Islet of Langerhans (tissue), 1 donor: ENCODE data around the gene PFN1.
"Not testable (repeated sequence)": the region's sequence is repeated elsewhere in the genome, so short reads cannot be mapped to it uniquely, and the experiment has no call there.

Experiments used
- FAIRE-seq: peaks from one replicate; lab custom pipeline; 2011; peaks lifted over from hg19 to GRCh38; lab: Jason Lieb, UNC

The PFN1 gene

DNA sequence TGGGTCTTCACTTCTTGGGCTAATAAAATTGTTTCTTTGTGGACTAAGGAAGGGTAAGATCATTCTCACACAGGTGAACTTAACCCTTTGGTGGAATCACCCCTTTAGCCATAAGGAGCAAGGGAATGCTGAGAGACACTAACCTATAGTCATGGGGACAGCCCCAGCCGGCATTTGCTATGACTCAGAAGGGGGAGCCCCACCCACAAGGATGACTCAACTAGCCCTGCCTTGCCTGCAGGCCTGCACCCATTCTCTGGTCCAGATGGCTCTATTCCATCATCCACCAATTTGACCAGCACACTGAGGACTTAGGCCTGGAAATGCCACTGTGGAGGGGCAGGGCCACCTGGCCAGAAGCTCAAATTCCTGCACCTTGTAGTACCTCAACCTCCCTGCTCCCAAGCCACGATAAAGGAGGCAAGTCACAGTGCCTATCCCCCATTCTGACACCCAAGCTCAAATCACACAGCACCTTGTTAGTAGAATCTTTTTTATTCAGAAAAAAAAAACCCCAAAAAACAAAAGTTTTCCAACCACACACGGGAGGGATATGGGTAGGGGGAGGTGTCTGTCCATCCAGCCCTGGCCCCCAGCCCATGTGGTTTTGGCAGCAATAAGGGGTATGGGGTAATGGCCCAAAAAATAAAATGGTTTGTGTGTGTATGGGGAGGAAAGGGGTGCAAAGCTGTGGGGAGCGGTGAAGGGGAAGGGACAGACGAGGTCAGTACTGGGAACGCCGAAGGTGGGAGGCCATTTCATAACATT, 3.0 kb downstream of the PFN1 start:
- no peak for FAIRE-seq

DNA sequence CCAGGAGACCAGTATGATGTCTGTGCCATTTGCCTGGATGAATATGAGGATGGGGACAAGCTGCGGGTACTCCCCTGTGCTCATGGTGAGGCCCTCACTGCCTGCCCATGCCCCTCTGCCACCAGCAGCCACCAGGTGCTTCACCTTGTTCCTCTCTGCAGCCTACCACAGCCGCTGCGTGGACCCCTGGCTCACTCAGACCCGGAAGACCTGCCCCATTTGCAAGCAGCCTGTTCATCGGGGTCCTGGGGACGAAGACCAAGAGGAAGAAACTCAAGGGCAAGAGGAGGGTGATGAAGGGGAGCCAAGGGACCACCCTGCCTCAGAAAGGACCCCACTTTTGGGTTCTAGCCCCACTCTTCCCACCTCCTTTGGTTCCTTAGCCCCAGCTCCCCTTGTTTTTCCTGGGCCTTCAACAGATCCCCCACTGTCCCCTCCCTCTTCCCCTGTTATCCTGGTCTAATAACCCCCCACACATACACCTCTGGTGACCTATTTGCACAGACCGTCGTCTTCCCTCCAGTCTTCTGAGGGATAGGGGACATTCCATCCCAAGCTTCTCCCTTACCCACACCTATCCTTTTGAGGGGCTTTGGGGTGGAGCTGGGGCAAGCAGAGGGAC, 3.7 kb downstream of the PFN1 start:
- FAIRE-seq: no peak

- FAIRE-seq: no peak
Measured at GRCh38 chr17:4944163-4944553, 4.2 kb downstream of the PFN1 start.

- FAIRE-seq: no peak
Measured at GRCh38 chr17:4942760-4943508, 5.4 kb downstream of the PFN1 start.

- FAIRE-seq: no peak
Measured at GRCh38 chr17:4941319-4941610, 7.1 kb downstream of the PFN1 start.

DNA sequence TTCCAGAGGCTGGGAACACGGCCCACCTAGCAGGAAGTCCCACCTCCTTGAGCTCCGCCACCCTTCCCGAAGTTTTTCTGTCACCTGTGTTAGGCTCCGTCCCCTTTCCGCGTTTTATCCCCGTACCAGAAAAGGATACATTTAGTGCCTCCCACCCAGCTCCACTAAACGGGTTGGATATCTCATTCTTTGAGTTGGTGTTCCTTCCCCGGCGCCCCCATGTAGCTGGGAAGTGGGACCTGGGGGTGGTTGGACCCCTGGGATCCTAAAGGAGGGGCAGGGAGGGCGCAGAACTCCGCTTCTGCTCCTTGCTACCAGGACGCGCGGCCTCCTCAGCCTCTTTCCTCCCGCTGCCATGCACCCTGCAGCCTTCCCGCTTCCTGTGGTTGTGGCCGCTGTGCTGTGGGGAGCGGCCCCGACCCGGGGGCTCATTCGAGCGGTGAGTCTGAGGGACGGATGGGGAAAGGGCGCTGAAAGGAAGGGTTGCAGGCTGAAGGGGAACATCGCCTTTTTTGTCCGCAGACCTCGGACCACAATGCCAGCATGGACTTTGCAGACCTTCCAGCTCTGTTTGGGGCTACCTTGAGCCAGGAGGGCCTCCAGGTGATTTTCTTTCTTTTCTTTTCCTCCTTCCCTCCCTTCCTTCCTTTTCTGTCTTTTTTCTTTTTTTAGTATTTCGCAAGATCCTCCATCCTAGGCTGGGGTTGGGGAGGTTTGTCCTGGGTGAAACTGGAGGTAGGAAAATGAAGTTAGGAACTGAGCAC, 7.6 kb downstream of the PFN1 start:
- no peak for FAIRE-seq

GRCh38 chr17:4939796-4940554, 8.4 kb downstream of the PFN1 start, which contains the start of the genes RNF167 and SLC25A11:
Gene RNF167 (plus strand): TSS chr17:4940268. CDS start chr17:4940910, 642 bp downstream.
Gene SLC25A11 (minus strand): TSS chr17:4940046. CDS start chr17:4939910, 136 bp downstream.
- FAIRE-seq: peak; percentile 98

- FAIRE-seq: no peak
Measured at GRCh38 chr17:4939546-4939795, 8.9 kb downstream of the PFN1 start.

DNA sequence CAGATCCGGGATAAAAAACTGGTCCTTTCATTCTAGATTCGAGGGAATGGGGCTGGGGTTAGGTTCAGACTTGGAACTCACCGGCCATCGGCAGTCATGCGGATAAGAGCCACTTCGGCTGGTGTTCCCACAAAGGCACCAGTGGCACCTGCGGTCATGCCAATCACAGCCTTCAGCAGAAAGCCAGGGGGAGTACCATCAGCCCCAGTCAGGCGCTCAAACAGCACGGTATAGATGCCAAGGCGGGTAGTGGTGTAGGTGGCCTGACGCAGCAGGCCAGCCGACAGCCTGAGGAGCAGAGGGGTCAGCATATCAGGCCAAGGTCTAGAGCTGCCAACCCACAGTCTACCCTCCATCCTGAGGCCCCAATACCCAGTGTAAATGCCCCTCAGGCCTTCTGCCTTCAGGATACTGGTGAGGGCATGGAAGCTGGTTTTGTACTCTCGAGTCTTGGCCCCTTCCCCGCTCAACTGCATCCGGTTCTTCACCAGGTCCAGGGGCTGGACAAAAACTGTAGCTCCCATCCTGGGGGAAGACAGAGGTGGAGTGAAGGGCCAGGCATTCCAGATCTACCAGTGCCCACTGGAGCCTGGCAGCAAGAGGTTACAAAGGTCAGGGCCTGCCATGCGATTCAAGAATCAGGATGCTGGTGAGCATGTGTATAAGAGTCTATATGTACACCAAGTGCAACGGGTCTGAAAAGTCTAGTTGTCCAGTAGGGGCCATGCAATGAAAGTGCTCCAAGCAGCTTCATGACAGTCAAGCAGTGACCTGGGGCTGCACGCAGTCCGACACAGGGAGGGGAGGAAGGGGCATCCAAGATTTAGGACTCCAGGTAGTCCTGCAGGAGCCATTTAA, 9.4 kb downstream of the PFN1 start:
- FAIRE-seq: no peak

DNA sequence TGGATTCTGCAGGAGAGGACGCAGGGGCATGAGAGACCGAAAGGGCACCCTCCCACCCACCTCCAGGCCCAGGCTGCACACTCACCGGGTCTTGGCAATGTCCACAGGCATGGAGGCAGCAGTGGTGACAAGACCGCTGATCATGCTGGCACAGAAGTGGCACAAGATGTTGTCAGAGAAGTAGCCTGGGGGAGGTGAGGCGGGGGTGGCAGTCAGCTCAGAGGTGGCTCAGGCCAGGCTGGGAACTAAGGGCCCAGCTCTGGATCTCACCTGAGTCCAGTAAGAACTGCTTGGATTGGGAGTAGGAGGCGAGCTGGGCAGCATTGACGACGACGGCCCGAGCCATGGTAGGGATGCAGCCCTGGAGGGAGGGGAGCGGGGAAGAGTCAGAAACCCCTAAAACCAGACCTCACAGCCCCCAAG, 10.2 kb downstream of the PFN1 start:
- FAIRE-seq: no peak

DNA sequence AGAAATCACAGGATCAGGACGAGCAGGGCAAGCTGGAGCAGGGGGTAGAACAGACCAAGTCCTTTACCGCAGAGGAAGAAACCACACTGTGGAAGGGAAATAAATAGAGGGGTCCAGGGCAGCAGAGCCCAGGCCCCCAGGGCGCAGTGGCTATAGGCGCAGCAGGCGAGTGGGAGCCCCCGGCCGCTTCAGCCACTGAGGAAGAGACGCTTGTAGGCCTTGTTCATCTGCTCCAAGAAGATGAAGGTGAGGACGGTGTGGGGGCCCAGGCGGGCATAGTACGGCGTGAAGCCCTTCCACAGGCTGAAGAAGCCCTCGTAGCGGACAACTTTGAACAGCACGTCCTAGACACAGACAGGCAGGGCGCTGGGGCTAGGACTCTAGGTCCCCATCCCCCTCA, 10.8 kb downstream of the PFN1 start:
- no peak for FAIRE-seq

DNA sequence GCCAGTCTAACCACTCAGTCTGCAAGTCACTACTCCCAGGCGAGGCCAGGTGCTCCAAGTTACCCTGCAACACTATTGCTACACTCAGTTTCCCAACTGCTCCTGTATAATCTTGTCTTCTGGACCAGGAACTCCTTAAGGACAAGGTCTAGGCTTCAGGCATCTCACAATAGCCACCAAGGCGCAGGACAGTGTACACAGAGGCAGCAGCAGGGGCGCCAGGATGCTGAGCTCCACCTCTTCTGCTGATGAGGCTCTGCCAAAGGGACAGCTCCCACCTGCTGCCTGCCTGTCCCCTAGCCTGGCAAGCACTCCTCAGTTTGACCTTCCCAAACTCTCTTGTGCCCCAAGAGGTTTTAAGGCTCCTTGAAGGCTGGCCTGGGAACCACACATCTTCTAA, 11.9 kb downstream of the PFN1 start:
- FAIRE-seq: no peak

GRCh38 chr17:4935650-4936049, 12.7 kb downstream of the PFN1 start:
- FAIRE-seq: no peak

GRCh38 chr17:4934173-4934979, 14.0 kb downstream of the PFN1 start:
- no peak for FAIRE-seq

- FAIRE-seq: no peak
Measured at GRCh38 chr17:4933646-4934045, 14.7 kb downstream of the PFN1 start.

- no peak for FAIRE-seq
Measured at GRCh38 chr17:4932756-4933155, 15.6 kb downstream of the PFN1 start.

- FAIRE-seq: no peak
Measured at GRCh38 chr17:4931963-4932362, 16.4 kb downstream of the PFN1 start, which contains the start of gene GP1BA. Gene GP1BA (plus strand): TSS chr17:4932277. CDS start chr17:4932605, 328 bp downstream.

DNA sequence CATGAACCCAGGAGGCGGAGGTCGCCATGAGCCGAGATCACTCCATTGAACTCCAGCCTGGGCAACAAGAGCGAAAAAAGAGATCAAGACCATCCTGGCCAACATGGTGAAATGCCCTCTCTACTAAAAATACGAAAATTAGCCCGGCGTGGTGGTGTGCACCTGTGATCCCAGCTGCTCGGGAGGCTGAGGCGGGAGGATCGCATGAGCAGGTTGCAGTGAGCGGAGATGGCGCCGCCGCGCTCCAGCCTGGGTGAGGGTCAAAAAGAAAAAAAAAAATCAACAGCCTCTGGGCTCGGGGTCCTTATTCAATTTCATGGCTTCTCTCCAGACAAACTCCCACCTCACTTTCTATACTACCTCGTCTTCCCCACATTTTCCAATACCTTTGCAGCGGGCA, 19.4 kb downstream of the PFN1 start:
- no peak for FAIRE-seq

DNA sequence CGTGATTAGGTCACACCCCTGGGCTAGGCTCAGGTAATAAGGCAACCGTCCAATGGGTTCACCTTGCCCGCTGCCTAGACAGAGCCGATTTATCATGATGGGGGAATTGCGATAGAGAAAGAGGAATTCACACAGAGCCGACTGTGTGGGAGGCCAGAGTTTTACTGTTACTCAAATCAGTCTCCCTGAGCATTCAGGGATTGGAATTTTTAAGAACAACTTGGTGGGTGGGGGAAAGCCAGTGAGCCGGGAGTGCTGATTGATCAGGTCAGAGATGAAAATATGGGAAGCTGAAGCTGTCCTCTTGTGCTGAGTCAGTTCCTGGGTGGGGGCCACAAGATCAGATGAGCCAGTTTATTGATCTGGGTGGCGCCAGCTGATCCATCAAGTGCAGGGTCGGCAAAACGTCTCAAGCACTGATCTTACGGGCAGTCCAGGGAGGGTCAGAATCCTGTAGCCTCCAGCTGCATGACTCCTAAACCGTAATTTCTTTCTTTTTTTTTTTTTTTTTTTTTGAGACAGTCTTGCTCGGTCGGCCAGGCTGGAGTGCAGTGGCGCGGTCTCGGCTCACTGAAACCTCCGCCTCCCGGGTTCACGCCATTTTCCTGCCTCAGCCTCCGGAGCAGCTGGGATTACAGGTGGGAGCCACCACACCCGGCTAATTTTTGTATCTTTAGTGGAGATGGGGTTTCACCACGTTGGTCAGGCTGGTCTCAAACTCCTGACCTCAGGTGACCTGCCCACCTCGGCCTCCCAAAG, 21.6 kb downstream of the PFN1 start:
- not testable (repeated sequence) for FAIRE-seq
